GM23338 (cell line): ENCODE measurements around the gene LY86.

Experiments
- CREB1 ChIP-seq: fragments of 250-450 bp; sonication (Bioruptor Pico); IDR thresholded peaks from 2 replicates; pipeline ENCODE4 v1.5.0; 2020; ENCODE audit warnings: low read depth, mild to moderate bottlenecking, moderate library complexity
- CTCF ChIP-seq, 2 experiments: fragments of 200-600 bp in 1 of 2; sonication (generic) in 1 of 2; conservative IDR thresholded peaks; 2 replicates each; pipeline versions ENCODE4 v1.5.1 to v1.6.1; 2016 to 2017; ENCODE audit warnings: antibody characterized with exemption in 2 of 2, low read depth in 2 of 2, mild to moderate bottlenecking in 2 of 2, moderate library complexity in 1 of 2
- EZH2 ChIP-seq: fragments of 200-600 bp; sonication (generic); IDR thresholded peaks from one replicate; pipeline ENCODE4 v1.8.0; 2017; ENCODE audit warnings: antibody characterized with exemption, mild to moderate bottlenecking, low read depth; ENCODE audit not compliant: unreplicated experiment
- EZH2phosphoT487 ChIP-seq: fragments of 200-600 bp; sonication (generic); IDR thresholded peaks from one replicate; pipeline ENCODE4 v1.8.1; 2018; ENCODE audit warnings: antibody characterized with exemption; ENCODE audit not compliant: unreplicated experiment
- JUNB ChIP-seq: IDR thresholded peaks from one replicate; pipeline ENCODE4 v1.6.1; 2016; ENCODE audit warnings: antibody characterized with exemption; ENCODE audit not compliant: unreplicated experiment
- POLR2AphosphoS5 ChIP-seq: IDR thresholded peaks from 2 replicates; pipeline ENCODE4 v1.6.1; 2016; ENCODE audit warnings: antibody characterized with exemption, low read depth
- STAT1 ChIP-seq: IDR thresholded peaks from one replicate; pipeline ENCODE4 v1.6.1; 2016; ENCODE audit warnings: antibody characterized with exemption; ENCODE audit not compliant: unreplicated experiment
- ZNF114 ChIP-seq: fragments of 250-450 bp; sonication (Bioruptor Pico); IDR thresholded peaks from 2 replicates; pipeline ENCODE4 v1.5.0; 2020; ENCODE audit warnings: mild to moderate bottlenecking, moderate library complexity
- ZNF331 ChIP-seq: fragments of 250-450 bp; sonication (Bioruptor Pico); IDR thresholded peaks from 2 replicates; pipeline ENCODE4 v1.5.0; 2020; ENCODE audit warnings: low read depth, mild to moderate bottlenecking, moderate library complexity
- ZNF462 ChIP-seq: fragments of 250-450 bp; sonication (Bioruptor Pico); IDR thresholded peaks from 2 replicates; pipeline ENCODE4 v1.5.0; 2020; ENCODE audit warnings: mild to moderate bottlenecking, moderate library complexity
- TF ChIP-seq, protein P1 (sequence below): IDR thresholded peaks from one replicate; pipeline ENCODE4 v1.6.1; 2018; ENCODE audit warnings: antibody characterized with exemption; ENCODE audit not compliant: unreplicated experiment
- TF ChIP-seq, protein P2 (sequence below): IDR thresholded peaks from 2 replicates; pipeline ENCODE4 v1.6.1; 2016; ENCODE audit warnings: antibody characterized with exemption

- no peak for TF ChIP-seq CTCF (conservative IDR thresholded peaks at IDR 0.05; ENCODE audit: low read depth in 2 of 2)
- no peak for TF ChIP-seq POLR2AphosphoS5
- no peak for TF ChIP-seq CREB1
- TF ChIP-seq, protein P1, sequence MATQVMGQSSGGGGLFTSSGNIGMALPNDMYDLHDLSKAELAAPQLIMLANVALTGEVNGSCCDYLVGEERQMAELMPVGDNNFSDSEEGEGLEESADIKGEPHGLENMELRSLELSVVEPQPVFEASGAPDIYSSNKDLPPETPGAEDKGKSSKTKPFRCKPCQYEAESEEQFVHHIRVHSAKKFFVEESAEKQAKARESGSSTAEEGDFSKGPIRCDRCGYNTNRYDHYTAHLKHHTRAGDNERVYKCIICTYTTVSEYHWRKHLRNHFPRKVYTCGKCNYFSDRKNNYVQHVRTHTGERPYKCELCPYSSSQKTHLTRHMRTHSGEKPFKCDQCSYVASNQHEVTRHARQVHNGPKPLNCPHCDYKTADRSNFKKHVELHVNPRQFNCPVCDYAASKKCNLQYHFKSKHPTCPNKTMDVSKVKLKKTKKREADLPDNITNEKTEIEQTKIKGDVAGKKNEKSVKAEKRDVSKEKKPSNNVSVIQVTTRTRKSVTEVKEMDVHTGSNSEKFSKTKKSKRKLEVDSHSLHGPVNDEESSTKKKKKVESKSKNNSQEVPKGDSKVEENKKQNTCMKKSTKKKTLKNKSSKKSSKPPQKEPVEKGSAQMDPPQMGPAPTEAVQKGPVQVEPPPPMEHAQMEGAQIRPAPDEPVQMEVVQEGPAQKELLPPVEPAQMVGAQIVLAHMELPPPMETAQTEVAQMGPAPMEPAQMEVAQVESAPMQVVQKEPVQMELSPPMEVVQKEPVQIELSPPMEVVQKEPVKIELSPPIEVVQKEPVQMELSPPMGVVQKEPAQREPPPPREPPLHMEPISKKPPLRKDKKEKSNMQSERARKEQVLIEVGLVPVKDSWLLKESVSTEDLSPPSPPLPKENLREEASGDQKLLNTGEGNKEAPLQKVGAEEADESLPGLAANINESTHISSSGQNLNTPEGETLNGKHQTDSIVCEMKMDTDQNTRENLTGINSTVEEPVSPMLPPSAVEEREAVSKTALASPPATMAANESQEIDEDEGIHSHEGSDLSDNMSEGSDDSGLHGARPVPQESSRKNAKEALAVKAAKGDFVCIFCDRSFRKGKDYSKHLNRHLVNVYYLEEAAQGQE: no peak
- TF ChIP-seq ZNF114: no peak
- TF ChIP-seq EZH2phosphoT487: no peak
- TF ChIP-seq STAT1: no peak
- no peak for TF ChIP-seq EZH2
- TF ChIP-seq ZNF331 (CRISPR knock-in tag): no peak
- no peak for TF ChIP-seq JUNB
- TF ChIP-seq, protein P2, sequence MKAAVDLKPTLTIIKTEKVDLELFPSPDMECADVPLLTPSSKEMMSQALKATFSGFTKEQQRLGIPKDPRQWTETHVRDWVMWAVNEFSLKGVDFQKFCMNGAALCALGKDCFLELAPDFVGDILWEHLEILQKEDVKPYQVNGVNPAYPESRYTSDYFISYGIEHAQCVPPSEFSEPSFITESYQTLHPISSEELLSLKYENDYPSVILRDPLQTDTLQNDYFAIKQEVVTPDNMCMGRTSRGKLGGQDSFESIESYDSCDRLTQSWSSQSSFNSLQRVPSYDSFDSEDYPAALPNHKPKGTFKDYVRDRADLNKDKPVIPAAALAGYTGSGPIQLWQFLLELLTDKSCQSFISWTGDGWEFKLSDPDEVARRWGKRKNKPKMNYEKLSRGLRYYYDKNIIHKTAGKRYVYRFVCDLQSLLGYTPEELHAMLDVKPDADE: no peak; the same call in 1 of the 2 replicates
- no peak for TF ChIP-seq ZNF462 (CRISPR knock-in tag)
These were observed 106.5 kb downstream of the LY86 start for GRCh38 chr6:6694825-6695624.
